Measurements from ENCODE around the gene SLC28A1. TPM values are rescaled to one million over a fixed set of nuclear protein-coding genes. Genes with fewer than 3 reads are reported as not detected.
A peak's percentile ranks its signal among the peaks of the same experiment; 100 is the strongest.
"Not testable (repeated sequence)": the region's sequence is repeated elsewhere in the genome, so short reads cannot be mapped to it uniquely, and the experiment has no call there.

Gene SLC28A1
- total RNA-seq, 1 experiment from 2014 or later: not detected

GRCh38 chr15:84969257-84969656, 84.8 kb downstream of the SLC28A1 start:
- DNase-seq (ENCODE audit: low read depth): no peak

- DNase-seq (ENCODE audit: low read depth): no peak
Measured at GRCh38 chr15:84970843-84971242, 86.4 kb downstream of the SLC28A1 start.

- peak; percentile 68 for DNase-seq (ENCODE audit: low read depth)
Measured at GRCh38 chr15:84973492-84974460, 89.3 kb downstream of the SLC28A1 start.

GRCh38 chr15:84975871-84976351, 91.4 kb downstream of the SLC28A1 start:
- no peak for DNase-seq (ENCODE audit: low read depth)

GRCh38 chr15:84976746-84977345, 92.4 kb downstream of the SLC28A1 start:
- DNase-seq (ENCODE audit: low read depth): no peak

- no peak for DNase-seq (ENCODE audit: low read depth)
Measured at GRCh38 chr15:84979651-84980050, 95.2 kb downstream of the SLC28A1 start.

- DNase-seq (ENCODE audit: low read depth): peak; percentile 83
Measured at GRCh38 chr15:84980196-84981053, 96.0 kb downstream of the SLC28A1 start.

- peak; percentile 94 for DNase-seq (ENCODE audit: low read depth)
Measured at GRCh38 chr15:84981054-84981710, 96.7 kb downstream of the SLC28A1 start.

- DNase-seq (ENCODE audit: low read depth): peak; percentile 56
Measured at GRCh38 chr15:84981711-84982300, 97.3 kb downstream of the SLC28A1 start, which contains the start of gene PDE8A. Gene PDE8A, plus strand, starts transcription at chr15:84981856. Its CDS starts 307 bp downstream, at chr15:84982163.

GRCh38 chr15:84982301-84982920, 97.9 kb downstream of the SLC28A1 start:
- peak; percentile 47 for DNase-seq (ENCODE audit: low read depth)

- DNase-seq (ENCODE audit: low read depth): no peak
Measured at GRCh38 chr15:84983294-84983693, 98.8 kb downstream of the SLC28A1 start.

GRCh38 chr15:84983711-84984110, 99.2 kb downstream of the SLC28A1 start:
- no peak for DNase-seq (ENCODE audit: low read depth)

GRCh38 chr15:84985158-84985557, 100.7 kb downstream of the SLC28A1 start:
- DNase-seq (ENCODE audit: low read depth): no peak

GRCh38 chr15:84987351-84987750, 102.9 kb downstream of the SLC28A1 start:
- DNase-seq (ENCODE audit: low read depth): not testable (repeated sequence)

- no peak for DNase-seq (ENCODE audit: low read depth)
Measured at GRCh38 chr15:84987949-84988624, 103.6 kb downstream of the SLC28A1 start.

GRCh38 chr15:84988909-84989644, 104.6 kb downstream of the SLC28A1 start:
- DNase-seq (ENCODE audit: low read depth): no peak

GRCh38 chr15:84990507-84990906, 106.0 kb downstream of the SLC28A1 start:
- no peak for DNase-seq (ENCODE audit: low read depth)

- DNase-seq (ENCODE audit: low read depth): no peak
Measured at GRCh38 chr15:84991014-84991712, 106.7 kb downstream of the SLC28A1 start.

Data from M059J (cell line).